HEK293T (cell line): ENCODE measurements around the gene EMX1.

Experiments
- ARNT ChIP-seq: fragments of 450-650 bp; IDR thresholded peaks from 2 replicates; pipeline ENCODE4 v1.6.1; 2017; ENCODE audit warnings: mild to moderate bottlenecking
- BHLHE40 ChIP-seq: fragments of 450-650 bp; IDR thresholded peaks from 2 replicates; pipeline ENCODE4 v1.6.1; 2016; ENCODE audit warnings: mild to moderate bottlenecking, moderate library complexity, borderline replicate concordance
- CTBP1 ChIP-seq: fragments of 450-650 bp; IDR thresholded peaks from 2 replicates; pipeline ENCODE4 v1.6.1; 2016; ENCODE audit warnings: borderline replicate concordance
- FOXA1 ChIP-seq: fragments of 450-650 bp; IDR thresholded peaks from 2 replicates; pipeline ENCODE4 v1.6.1; 2016; ENCODE audit warnings: mild to moderate bottlenecking
- FOXK2 ChIP-seq: fragments of 450-650 bp; IDR thresholded peaks from 2 replicates; pipeline ENCODE4 v1.6.1; 2016; ENCODE audit warnings: mild to moderate bottlenecking
- FOXM1 ChIP-seq: fragments of 450-650 bp; IDR thresholded peaks from 2 replicates; pipeline ENCODE4 v1.6.1; 2017; ENCODE audit warnings: mild to moderate bottlenecking, borderline replicate concordance
- L3MBTL2 ChIP-seq: fragments of 450-650 bp; conservative IDR thresholded peaks from 2 replicates; pipeline ENCODE4 v1.6.1; 2016; ENCODE audit warnings: mild to moderate bottlenecking
- LEF1 ChIP-seq: fragments of 450-650 bp; IDR thresholded peaks from 2 replicates; pipeline ENCODE4 v1.6.1; 2017; ENCODE audit warnings: mild to moderate bottlenecking, borderline replicate concordance
- NFRKB ChIP-seq: fragments of 450-650 bp; IDR thresholded peaks from 2 replicates; pipeline ENCODE4 v1.6.1; 2016; ENCODE audit warnings: mild to moderate bottlenecking, moderate library complexity
- SP1 ChIP-seq: fragments of 450-650 bp; IDR thresholded peaks from 2 replicates; pipeline ENCODE4 v1.6.1; 2017
- SUZ12 ChIP-seq: fragments of 450-650 bp; IDR thresholded peaks from 2 replicates; pipeline ENCODE4 v1.6.1; 2016; ENCODE audit warnings: mild to moderate bottlenecking
- TARDBP ChIP-seq: fragments of 450-650 bp; IDR thresholded peaks from 2 replicates; pipeline ENCODE4 v1.6.1; 2016
- TF ChIP-seq, protein P1 (sequence below): fragments of 450-650 bp; IDR thresholded peaks from 2 replicates; pipeline ENCODE4 v1.6.1; 2016

DNA sequence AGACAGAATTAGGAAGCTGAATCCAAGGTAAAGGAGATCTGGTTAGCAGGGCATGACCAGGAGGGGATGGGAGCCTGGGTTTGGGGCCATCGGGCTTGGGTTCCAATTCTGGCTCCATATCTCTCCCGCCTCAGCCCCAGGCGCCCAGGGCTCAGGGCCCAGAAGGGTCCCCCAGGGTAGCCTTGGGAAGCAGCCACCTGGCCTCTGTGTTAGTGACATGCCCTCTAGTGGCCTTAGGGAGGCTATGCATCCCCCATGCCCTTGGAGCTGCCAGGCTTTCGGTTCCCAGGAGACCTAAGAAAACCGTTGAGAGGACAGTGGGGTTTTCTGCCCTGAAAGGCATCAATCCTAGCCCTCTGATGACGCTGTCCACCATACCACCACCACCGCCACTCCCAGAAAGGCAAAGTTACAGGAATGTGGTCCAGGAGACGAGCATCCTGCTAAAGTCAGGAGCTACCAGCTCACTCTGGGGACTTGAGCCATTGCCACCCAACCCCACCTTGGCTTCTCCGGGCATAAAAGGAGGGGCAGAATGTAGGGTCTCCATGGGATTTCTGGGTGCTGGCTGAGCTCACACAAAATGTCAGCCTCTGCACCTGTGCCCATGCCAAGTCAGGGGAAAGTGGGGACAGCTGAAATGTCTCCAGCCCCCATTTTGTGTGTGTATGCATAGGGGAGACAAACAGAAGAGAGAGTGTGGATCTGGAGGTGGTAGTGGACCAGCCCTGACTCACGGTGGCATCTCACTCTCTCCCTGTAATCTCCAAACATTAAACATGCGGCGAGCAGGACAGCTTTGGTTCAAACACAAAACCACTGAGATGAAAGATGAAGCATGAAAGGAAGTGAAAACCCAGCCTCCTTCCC lies 56.5 kb downstream of the EMX1 start:
- TF ChIP-seq, protein P1, sequence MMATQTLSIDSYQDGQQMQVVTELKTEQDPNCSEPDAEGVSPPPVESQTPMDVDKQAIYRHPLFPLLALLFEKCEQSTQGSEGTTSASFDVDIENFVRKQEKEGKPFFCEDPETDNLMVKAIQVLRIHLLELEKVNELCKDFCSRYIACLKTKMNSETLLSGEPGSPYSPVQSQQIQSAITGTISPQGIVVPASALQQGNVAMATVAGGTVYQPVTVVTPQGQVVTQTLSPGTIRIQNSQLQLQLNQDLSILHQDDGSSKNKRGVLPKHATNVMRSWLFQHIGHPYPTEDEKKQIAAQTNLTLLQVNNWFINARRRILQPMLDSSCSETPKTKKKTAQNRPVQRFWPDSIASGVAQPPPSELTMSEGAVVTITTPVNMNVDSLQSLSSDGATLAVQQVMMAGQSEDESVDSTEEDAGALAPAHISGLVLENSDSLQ, result no peak
- TF ChIP-seq SP1 (no peak), SUZ12 (no peak), L3MBTL2 (no peak), BHLHE40 (no peak), FOXK2 (no peak), NFRKB (no peak), CTBP1 (no peak), TARDBP (no peak), FOXM1 (no peak), LEF1 (no peak), ARNT (no peak), FOXA1 (no peak)
